ENCODE data around the gene CTNNA2.
"Not testable (repeated sequence)": the region's sequence is repeated elsewhere in the genome, so short reads cannot be mapped to it uniquely, and the experiment has no call there.

Gene CTNNA2

GRCh38 chr2:80073134-80073561 lies 560.3 kb downstream of the CTNNA2 start:
- H3K9me3 ChIP-seq (ENCODE audit: control insufficient read depth, low read length), result no peaks in the 10 kb centered on the region
- H3K27ac ChIP-seq (ENCODE audit: low read depth, low read length, severe bottlenecking), result no peak overlapping the region
- H3K36me3 ChIP-seq (ENCODE audit: control insufficient read depth, insufficient read depth, low read length), result no peaks in the 10 kb centered on the region
- H3K4me1 ChIP-seq (ENCODE audit: control insufficient read depth, insufficient read depth, low read length, poor library complexity, severe bottlenecking), result no peaks in the 10 kb centered on the region
- WGBS, 2 experiments (ENCODE audit: insufficient coverage in 2 of 2), result 60 to 71% methylated on average over 2 of the region's 2 CpGs
- no peak overlapping the region for H3K4me3 ChIP-seq (ENCODE audit: extremely low read depth, insufficient read depth, low read length, poor library complexity, severe bottlenecking)

- Histone ChIP-seq H3K27ac (ENCODE audit: low read depth, low read length, severe bottlenecking) (no peak overlapping the region), H3K4me1 (ENCODE audit: control insufficient read depth, insufficient read depth, low read length, poor library complexity, severe bottlenecking) (no peaks in the 10 kb centered on the region), H3K9me3 (ENCODE audit: control insufficient read depth, low read length) (no peaks in the 10 kb centered on the region), H3K36me3 (ENCODE audit: control insufficient read depth, insufficient read depth, low read length) (no peaks in the 10 kb centered on the region), H3K4me3 (ENCODE audit: extremely low read depth, insufficient read depth, low read length, poor library complexity, severe bottlenecking) (no peak overlapping the region)
- WGBS, 2 experiments (ENCODE audit: insufficient coverage in 2 of 2), result 75 to 100% methylated on average over 1 of the region's 5 CpGs
These were observed 561.6 kb downstream of the CTNNA2 start for GRCh38 chr2:80074321-80075070.

GRCh38 chr2:80075719-80076118 lies 562.9 kb downstream of the CTNNA2 start:
- Histone ChIP-seq H3K9me3 (ENCODE audit: control insufficient read depth, low read length) (no peaks in the 10 kb centered on the region), H3K4me3 (ENCODE audit: extremely low read depth, insufficient read depth, low read length, poor library complexity, severe bottlenecking) (no peak overlapping the region), H3K27ac (ENCODE audit: low read depth, low read length, severe bottlenecking) (no peak overlapping the region), H3K4me1 (ENCODE audit: control insufficient read depth, insufficient read depth, low read length, poor library complexity, severe bottlenecking) (no peaks in the 10 kb centered on the region), H3K36me3 (ENCODE audit: control insufficient read depth, insufficient read depth, low read length) (no peaks in the 10 kb centered on the region)
- no CpG with 5 or more reads among the region's 1 CpG for WGBS, 2 experiments (ENCODE audit: insufficient coverage in 2 of 2)

GRCh38 chr2:80078290-80079036 lies 565.6 kb downstream of the CTNNA2 start:
- Histone ChIP-seq H3K36me3 (ENCODE audit: control insufficient read depth, insufficient read depth, low read length) (no peaks in the 10 kb centered on the region), H3K27ac (ENCODE audit: low read depth, low read length, severe bottlenecking) (no peak overlapping the region), H3K4me3 (ENCODE audit: extremely low read depth, insufficient read depth, low read length, poor library complexity, severe bottlenecking) (no peak overlapping the region), H3K9me3 (ENCODE audit: control insufficient read depth, low read length) (no peaks in the 10 kb centered on the region), H3K4me1 (ENCODE audit: control insufficient read depth, insufficient read depth, low read length, poor library complexity, severe bottlenecking) (no peaks in the 10 kb centered on the region)
- 91% methylated on average over 6 of the region's 6 CpGs for WGBS, 2 experiments (ENCODE audit: insufficient coverage in 2 of 2)

- H3K4me3 ChIP-seq (ENCODE audit: extremely low read depth, insufficient read depth, low read length, poor library complexity, severe bottlenecking), result no peak overlapping the region
- 100% methylated on average over 1 of the region's 9 CpGs; no CpG with 5 or more reads in 1 of the 2 experiments for WGBS, 2 experiments (ENCODE audit: insufficient coverage in 2 of 2)
- H3K4me1 ChIP-seq (ENCODE audit: control insufficient read depth, insufficient read depth, low read length, poor library complexity, severe bottlenecking), result no peaks in the 10 kb centered on the region
- H3K27ac ChIP-seq (ENCODE audit: low read depth, low read length, severe bottlenecking), result no peak overlapping the region
- H3K36me3 ChIP-seq (ENCODE audit: control insufficient read depth, insufficient read depth, low read length), result no peaks in the 10 kb centered on the region
- H3K9me3 ChIP-seq (ENCODE audit: control insufficient read depth, low read length), result no peaks in the 10 kb centered on the region
These were observed 568.1 kb downstream of the CTNNA2 start for GRCh38 chr2:80080957-80081356.

- WGBS, 2 experiments (ENCODE audit: insufficient coverage in 2 of 2), result 80 to 100% methylated on average over 1 of the region's 2 CpGs
- Histone ChIP-seq H3K9me3 (ENCODE audit: control insufficient read depth, low read length) (no peaks in the 10 kb centered on the region), H3K36me3 (ENCODE audit: control insufficient read depth, insufficient read depth, low read length) (no peaks in the 10 kb centered on the region), H3K4me3 (ENCODE audit: extremely low read depth, insufficient read depth, low read length, poor library complexity, severe bottlenecking) (no peak overlapping the region), H3K4me1 (ENCODE audit: control insufficient read depth, insufficient read depth, low read length, poor library complexity, severe bottlenecking) (peaks cover 8% of the 10 kb centered on the region), H3K27ac (ENCODE audit: low read depth, low read length, severe bottlenecking) (peak overlapping the region; percentile 46)
These were observed 574.0 kb downstream of the CTNNA2 start for GRCh38 chr2:80086831-80087230.

GRCh38 chr2:80091237-80091636 lies 578.4 kb downstream of the CTNNA2 start:
- Histone ChIP-seq H3K4me1 (ENCODE audit: control insufficient read depth, insufficient read depth, low read length, poor library complexity, severe bottlenecking) (peaks cover 8% of the 10 kb centered on the region), H3K27ac (ENCODE audit: low read depth, low read length, severe bottlenecking) (no peak overlapping the region), H3K9me3 (ENCODE audit: control insufficient read depth, low read length) (no peaks in the 10 kb centered on the region), H3K4me3 (ENCODE audit: extremely low read depth, insufficient read depth, low read length, poor library complexity, severe bottlenecking) (no peak overlapping the region), H3K36me3 (ENCODE audit: control insufficient read depth, insufficient read depth, low read length) (no peaks in the 10 kb centered on the region)
- 85 to 87% methylated on average over 3 to 4 of the region's 4 CpGs for WGBS, 2 experiments (ENCODE audit: insufficient coverage in 2 of 2)

GRCh38 chr2:80092474-80092873 lies 579.6 kb downstream of the CTNNA2 start:
- Histone ChIP-seq H3K4me1 (ENCODE audit: control insufficient read depth, insufficient read depth, low read length, poor library complexity, severe bottlenecking) (peaks cover 3% of the 10 kb centered on the region), H3K4me3 (ENCODE audit: extremely low read depth, insufficient read depth, low read length, poor library complexity, severe bottlenecking) (no peak overlapping the region), H3K27ac (ENCODE audit: low read depth, low read length, severe bottlenecking) (no peak overlapping the region), H3K36me3 (ENCODE audit: control insufficient read depth, insufficient read depth, low read length) (no peaks in the 10 kb centered on the region), H3K9me3 (ENCODE audit: control insufficient read depth, low read length) (no peaks in the 10 kb centered on the region)

GRCh38 chr2:80098503-80098902 lies 585.7 kb downstream of the CTNNA2 start:
- not testable (repeated sequence) for H3K36me3 ChIP-seq (ENCODE audit: control insufficient read depth, insufficient read depth, low read length); H3K4me1 ChIP-seq (ENCODE audit: control insufficient read depth, insufficient read depth, low read length, poor library complexity, severe bottlenecking); H3K4me3 ChIP-seq (ENCODE audit: extremely low read depth, insufficient read depth, low read length, poor library complexity, severe bottlenecking); H3K9me3 ChIP-seq (ENCODE audit: control insufficient read depth, low read length); H3K27ac ChIP-seq (ENCODE audit: low read depth, low read length, severe bottlenecking)
- 92 to 93% methylated on average over 7 to 9 of the region's 12 CpGs for whole genome bisulfite sequencing, 2 experiments (ENCODE audit: insufficient coverage in 2 of 2)

- Histone ChIP-seq H3K4me3 (ENCODE audit: extremely low read depth, insufficient read depth, low read length, poor library complexity, severe bottlenecking) (no peak overlapping the region), H3K27ac (ENCODE audit: low read depth, low read length, severe bottlenecking) (no peak overlapping the region), H3K36me3 (ENCODE audit: control insufficient read depth, insufficient read depth, low read length) (no peaks in the 10 kb centered on the region), H3K9me3 (ENCODE audit: control insufficient read depth, low read length) (no peaks in the 10 kb centered on the region), H3K4me1 (ENCODE audit: control insufficient read depth, insufficient read depth, low read length, poor library complexity, severe bottlenecking) (no peaks in the 10 kb centered on the region)
- no CpG with 5 or more reads among the region's 1 CpG for WGBS, 2 experiments (ENCODE audit: insufficient coverage in 2 of 2)
These were observed 589.2 kb downstream of the CTNNA2 start for GRCh38 chr2:80102026-80102425.

Measured in mesodermal cell (in vitro differentiated cells).